Measurements from ENCODE around the gene FAM171A2. TPM values are rescaled to one million over a fixed set of nuclear protein-coding genes. Genes with fewer than 3 reads are reported as not detected.
A peak's percentile ranks its signal among the peaks of the same experiment; 100 is the strongest.

Gene FAM171A2
- total and polyA plus RNA-seq, 2 of the 4 experiments (the other 2 are of a cell fraction): 3.2 to 5.9 TPM

DNA sequence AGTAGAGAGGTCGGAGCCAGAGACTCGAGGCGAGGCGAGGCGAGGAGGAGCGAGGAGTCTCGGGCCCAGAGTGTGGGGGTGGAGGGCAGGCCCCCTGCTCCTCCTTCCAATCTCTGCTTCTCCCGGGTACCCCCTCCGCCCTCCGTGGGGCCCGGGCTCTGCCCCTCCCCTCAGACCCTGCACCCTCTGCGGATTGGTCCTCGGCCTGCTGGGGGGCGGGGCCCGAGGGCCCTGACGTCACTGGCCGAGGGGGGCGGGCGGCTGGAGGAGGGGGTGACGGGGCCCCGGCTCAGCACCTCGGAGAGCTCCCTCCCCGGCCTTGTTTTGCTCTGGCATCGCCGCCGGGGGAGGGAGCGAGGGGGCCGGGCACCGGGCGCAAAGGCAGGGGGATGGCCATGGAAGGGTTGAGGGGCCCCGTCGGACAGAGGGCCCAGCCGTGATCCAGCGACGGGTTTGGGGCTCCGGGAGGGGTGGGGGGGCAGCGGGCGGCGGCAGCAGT, 55.3 kb downstream of the FAM171A2 start, which contains the start of gene RUNDC3A:
RUNDC3A (plus strand) TSS at position 282 of the 499 bp plus-strand sequence. CDS start 232 bp downstream, outside the sequence.
- peaks cover 50% of the 10 kb centered on the region for H3K27me3 ChIP-seq (ENCODE audit: control insufficient read depth, insufficient read depth, low read length)
- no peak within 1 kb of the TSS for H3K9ac ChIP-seq (ENCODE audit: low read depth, low read length)
- H3K4me2 ChIP-seq (ENCODE audit: low read depth, low read length): peak within 1 kb of the TSS; percentile 89
- H3K4ac ChIP-seq (ENCODE audit: low read depth, low read length): no peak within 1 kb of the TSS
- H4K5ac ChIP-seq (ENCODE audit: low read depth, low read length): no peak within 1 kb of the TSS
- no peak within 1 kb of the TSS for H3K56ac ChIP-seq (ENCODE audit: extremely low read depth, insufficient read depth, low read length)
- no peaks in the 10 kb centered on the region for H3K9me3 ChIP-seq (ENCODE audit: control insufficient read depth, insufficient read depth, low read length)
- ChIA-PET CTCF (no interaction called here), POLR2A (ENCODE audit: unreplicated experiment) (interaction anchor here (0.5 to 0.8 kb wide), 2 partner anchors 9 to 109 kb away, joined by 3 to 4 read pairs; partner anchors contain the start of gene ATXN7L3)
- no peak within 1 kb of the TSS for H2BK20ac ChIP-seq (ENCODE audit: low read depth, low read length)
- intact Hi-C loops (cut with micrococcal nuclease) (loop anchor here (5.0 kb wide), 1 partner anchor 86 kb away; no protein-coding TSS in a partner anchor), in situ Hi-C loops (cut with MboI; ENCODE audit: low sequenced_read_pairs) (no loop called here), dilution Hi-C loops (cut with HindIII; ENCODE audit: low sequenced_read_pairs, unreplicated experiment) (no loop called here)
- DNase-seq (peak; percentile 69), ATAC-seq (ENCODE audit: low read depth) (peak; percentile 100)
- H4K91ac ChIP-seq (ENCODE audit: insufficient read depth, low read depth, low read length): no peak within 1 kb of the TSS
- H2BK15ac ChIP-seq (ENCODE audit: low read depth, low read length): no peak within 1 kb of the TSS
- H3K4me3 ChIP-seq (ENCODE audit: insufficient read depth, low read depth, low read length): peak within 1 kb of the TSS; percentile 41
- no peak within 1 kb of the TSS for H4K8ac ChIP-seq (ENCODE audit: low read depth in 2 of 2, low read length in 2 of 2)
- no peak within 1 kb of the TSS for H2BK120ac ChIP-seq (ENCODE audit: low read depth, low read length)
- no peak within 1 kb of the TSS for H3K23ac ChIP-seq (ENCODE audit: low read depth, low read length)
- TF ChIP-seq MAZ (IDR thresholded peaks at IDR 0.05; ENCODE audit: borderline replicate concordance, low read depth, low read length): peak; percentile 96
- no peak for TF ChIP-seq MAFK (IDR thresholded peaks at IDR 0.05; ENCODE audit: low read depth, low read length)
- no peak for TF ChIP-seq POLR2A (IDR thresholded peaks at IDR 0.05; ENCODE audit: low read depth, low read length)
- no peak for TF ChIP-seq NFE2L2 (IDR thresholded peaks at IDR 0.05; ENCODE audit: low read depth, low read length)
- TF ChIP-seq MXI1 (IDR thresholded peaks at IDR 0.05; ENCODE audit: borderline replicate concordance, low read depth, low read length): 0 out of 2 replicates have a peak, but pooled peaks have one; percentile 66
- TF ChIP-seq, protein P1, sequence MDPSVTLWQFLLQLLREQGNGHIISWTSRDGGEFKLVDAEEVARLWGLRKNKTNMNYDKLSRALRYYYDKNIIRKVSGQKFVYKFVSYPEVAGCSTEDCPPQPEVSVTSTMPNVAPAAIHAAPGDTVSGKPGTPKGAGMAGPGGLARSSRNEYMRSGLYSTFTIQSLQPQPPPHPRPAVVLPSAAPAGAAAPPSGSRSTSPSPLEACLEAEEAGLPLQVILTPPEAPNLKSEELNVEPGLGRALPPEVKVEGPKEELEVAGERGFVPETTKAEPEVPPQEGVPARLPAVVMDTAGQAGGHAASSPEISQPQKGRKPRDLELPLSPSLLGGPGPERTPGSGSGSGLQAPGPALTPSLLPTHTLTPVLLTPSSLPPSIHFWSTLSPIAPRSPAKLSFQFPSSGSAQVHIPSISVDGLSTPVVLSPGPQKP (IDR thresholded peaks at IDR 0.05; ENCODE audit: borderline replicate concordance, low read depth, low read length): no peak
- no peak; the same call in 1 of the 2 replicates for TF ChIP-seq SMC3 (IDR thresholded peaks at IDR 0.05; ENCODE audit: low read depth, low read length)
- H3K27ac ChIP-seq (ENCODE audit: insufficient read depth, low read length): no peak within 1 kb of the TSS
- H3K18ac ChIP-seq (ENCODE audit: low read depth, low read length): no peak within 1 kb of the TSS
- no peak within 1 kb of the TSS for H2AK5ac ChIP-seq (ENCODE audit: low read depth, low read length)
- no peak within 1 kb of the TSS for H3K14ac ChIP-seq (replicated peaks; ENCODE audit: low read depth, low read length)
- H4K20me1 ChIP-seq (ENCODE audit: insufficient read depth, low read length): no peaks in the 10 kb centered on the region
- H3K9me1 ChIP-seq (ENCODE audit: insufficient read depth, low read length): no peaks in the 10 kb centered on the region
- H2AFZ ChIP-seq (replicated peaks; ENCODE audit: low read length, poor library complexity): peak within 1 kb of the TSS; percentile 86
- H3K79me1 ChIP-seq (ENCODE audit: low read depth in 1 of 2, low read length in 2 of 2): no peaks in the 10 kb centered on the region
- no peak within 1 kb of the TSS for H2AK9ac ChIP-seq (replicated peaks; ENCODE audit: low read depth, low read length, poor library complexity)
- no peak within 1 kb of the TSS for H2BK5ac ChIP-seq (ENCODE audit: low read depth, low read length, poor library complexity, severe bottlenecking)
- no peaks in the 10 kb centered on the region for H3K36me3 ChIP-seq (ENCODE audit: control insufficient read depth, insufficient read depth, low read length)
- WGBS, 2 experiments (ENCODE audit: extremely low coverage in 2 of 2, insufficient read length in 1 of 2): no CpG with 5 or more reads among the region's 39 CpGs
- no TSS peak for BruUV-seq (replicated peaks)
- H3K4me1 ChIP-seq (ENCODE audit: control insufficient read depth, insufficient read depth, low read length): peaks cover 4% of the 10 kb centered on the region; the same call in 1 of the 2 replicates

All from IMR-90 (cell line).